GM12873 (cell line): ENCODE data around the gene TTC16.
A peak's percentile ranks its signal among the peaks of the same experiment; 100 is the strongest.

Experiments used
- TF ChIP-seq, protein P1 (sequence below): IDR thresholded peaks from 2 replicates; pipeline ENCODE4 v1.5.1; 2012; ENCODE audit warnings: low read depth, mild to moderate bottlenecking, moderate library complexity, low read length, control low read depth; ENCODE audit not compliant: insufficient read depth; ENCODE audit errors: missing control alignments

Gene TTC16

GRCh38 chr9:127755061-127756060, 39.5 kb downstream of the TTC16 start:
- TF ChIP-seq, protein P1, sequence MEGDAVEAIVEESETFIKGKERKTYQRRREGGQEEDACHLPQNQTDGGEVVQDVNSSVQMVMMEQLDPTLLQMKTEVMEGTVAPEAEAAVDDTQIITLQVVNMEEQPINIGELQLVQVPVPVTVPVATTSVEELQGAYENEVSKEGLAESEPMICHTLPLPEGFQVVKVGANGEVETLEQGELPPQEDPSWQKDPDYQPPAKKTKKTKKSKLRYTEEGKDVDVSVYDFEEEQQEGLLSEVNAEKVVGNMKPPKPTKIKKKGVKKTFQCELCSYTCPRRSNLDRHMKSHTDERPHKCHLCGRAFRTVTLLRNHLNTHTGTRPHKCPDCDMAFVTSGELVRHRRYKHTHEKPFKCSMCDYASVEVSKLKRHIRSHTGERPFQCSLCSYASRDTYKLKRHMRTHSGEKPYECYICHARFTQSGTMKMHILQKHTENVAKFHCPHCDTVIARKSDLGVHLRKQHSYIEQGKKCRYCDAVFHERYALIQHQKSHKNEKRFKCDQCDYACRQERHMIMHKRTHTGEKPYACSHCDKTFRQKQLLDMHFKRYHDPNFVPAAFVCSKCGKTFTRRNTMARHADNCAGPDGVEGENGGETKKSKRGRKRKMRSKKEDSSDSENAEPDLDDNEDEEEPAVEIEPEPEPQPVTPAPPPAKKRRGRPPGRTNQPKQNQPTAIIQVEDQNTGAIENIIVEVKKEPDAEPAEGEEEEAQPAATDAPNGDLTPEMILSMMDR = no peak

DNA sequence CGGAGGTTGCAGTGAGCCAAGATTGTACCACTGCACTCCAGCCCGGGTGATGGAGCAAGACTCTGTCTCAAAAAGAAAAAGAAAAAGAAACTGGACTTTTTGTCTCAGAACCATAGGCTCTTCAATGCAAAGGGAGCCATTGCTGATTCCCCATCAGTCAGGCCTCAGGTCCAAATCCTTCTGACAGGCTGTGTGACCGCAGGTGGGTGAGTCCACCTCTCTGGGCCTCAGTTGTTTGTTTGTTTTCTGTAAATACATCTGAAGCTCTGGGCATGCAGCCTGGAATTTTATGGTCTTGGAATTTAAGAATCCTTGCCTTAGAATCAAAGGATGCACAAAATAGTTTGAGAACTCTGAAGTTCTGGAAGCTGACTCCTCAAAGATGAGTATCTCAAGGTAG, 40.4 kb downstream of the TTC16 start:
- TF ChIP-seq, protein P1 = no peak

DNA sequence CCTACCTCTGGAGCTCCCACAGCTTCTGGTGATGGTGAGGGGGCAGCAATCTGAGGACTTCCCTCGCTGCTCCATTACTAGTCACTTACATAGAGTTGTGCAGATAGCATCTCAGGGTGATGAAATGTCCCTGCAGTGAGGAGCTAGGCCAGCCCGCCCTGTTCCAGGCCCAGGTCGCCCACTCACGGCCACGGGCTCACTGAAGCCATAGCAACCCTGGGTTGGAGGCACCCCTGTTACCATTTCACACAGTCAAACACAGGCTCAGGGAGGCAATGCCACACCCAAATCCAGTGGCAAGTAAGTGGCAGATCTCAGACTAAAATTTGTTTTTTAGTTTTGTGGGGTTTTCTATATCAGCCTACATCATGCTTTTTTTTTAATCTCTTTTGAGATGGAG, 43.0 kb downstream of the TTC16 start:
- TF ChIP-seq, protein P1 = no peak

DNA sequence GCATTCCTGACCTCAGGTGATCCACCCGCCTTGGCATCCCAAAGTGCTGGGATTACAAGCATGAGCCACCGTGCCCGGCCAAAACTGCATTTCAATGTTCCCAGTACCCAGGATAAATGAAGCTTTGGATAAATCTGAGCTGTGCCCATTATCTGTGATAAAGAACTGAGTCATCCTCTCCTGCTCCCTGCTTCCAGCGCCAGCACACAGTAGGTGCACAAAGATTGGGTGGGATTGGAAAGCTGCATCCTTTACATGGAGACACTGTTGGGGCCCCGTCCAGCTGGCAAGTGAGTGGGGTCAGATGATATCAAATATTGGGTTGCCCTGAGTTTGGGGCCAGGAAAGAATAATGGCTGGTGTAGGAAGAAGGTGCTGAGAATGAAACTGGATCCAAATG, 45.2 kb downstream of the TTC16 start:
- TF ChIP-seq, protein P1 = no peak

- TF ChIP-seq, protein P1 = no peak
Measured at GRCh38 chr9:127761491-127761956, 45.6 kb downstream of the TTC16 start.

- TF ChIP-seq, protein P1 = no peak
Measured at GRCh38 chr9:127762111-127762676, 46.3 kb downstream of the TTC16 start.

DNA sequence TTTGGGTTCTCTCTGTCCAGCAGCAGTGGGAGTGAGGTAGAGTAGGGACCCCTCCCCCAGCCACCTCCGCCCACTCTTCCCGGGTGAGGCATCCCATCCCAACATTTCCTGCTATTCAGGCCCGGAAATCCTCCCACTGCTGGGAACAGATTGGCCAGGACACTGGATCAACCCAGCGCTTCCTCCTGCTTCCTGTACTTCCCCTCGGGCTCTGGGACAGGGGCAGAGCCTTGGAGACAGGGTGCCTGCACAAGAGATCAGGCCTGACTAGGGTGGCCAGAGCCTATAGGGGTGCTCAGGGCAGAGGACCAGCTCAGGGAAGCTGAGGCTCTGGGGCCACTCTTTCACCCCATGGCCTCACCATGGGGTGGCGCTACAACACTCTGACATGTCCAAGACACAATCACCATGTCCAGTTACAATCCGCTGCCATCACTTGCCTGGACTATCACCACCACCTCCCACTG, 48.1 kb downstream of the TTC16 start:
- TF ChIP-seq, protein P1 = peak; percentile 69
